ENCODE measurements around the gene ITGA2. TPM values are rescaled to one million over a fixed set of nuclear protein-coding genes. Genes with fewer than 3 reads are reported as not detected.
A peak's percentile ranks its signal among the peaks of the same experiment; 100 is the strongest.

The ITGA2 gene
- total RNA-seq, 4 donors from 2014 or later: 1.5 to 10.1 (median 8.7) TPM

GRCh38 chr5:53035868-53036381, 46.8 kb downstream of the ITGA2 start:
- WGBS, 2 donors (ENCODE audit: low coverage in 1 of 2): 42 to 62% methylated on average over 2 of the region's 2 CpGs
- TF ChIP-seq EP300 (IDR thresholded peaks at IDR 0.05; ENCODE audit: low read depth): no peak
- TF ChIP-seq CTCF (IDR thresholded peaks at IDR 0.05): peak in 1 of 5 experiments; percentile 23
- H3K9me3 ChIP-seq: no peaks in the 10 kb centered on the region
- H3K4me3 ChIP-seq: no peak overlapping the region
- in situ Hi-C loops (cut with MboI; ENCODE audit: low pct_ligation_motif_present in 1 of 4, low pct_unique_long_range_greater_than_20kb in 1 of 4, low sequenced_read_pairs in 3 of 4): no loop called here
- peaks cover 9 to 35% (median 16%) of the 10 kb centered on the region in 4 donors for H3K4me1 ChIP-seq
- no peak for DNase-seq
- H3K27ac ChIP-seq: no peak overlapping the region
- intact Hi-C loops (cut with DNase I; ENCODE audit: low total_unique reads): no loop called here
- H3K27me3 ChIP-seq: no peaks in the 10 kb centered on the region
- no peaks in the 10 kb centered on the region for H3K36me3 ChIP-seq

DNA sequence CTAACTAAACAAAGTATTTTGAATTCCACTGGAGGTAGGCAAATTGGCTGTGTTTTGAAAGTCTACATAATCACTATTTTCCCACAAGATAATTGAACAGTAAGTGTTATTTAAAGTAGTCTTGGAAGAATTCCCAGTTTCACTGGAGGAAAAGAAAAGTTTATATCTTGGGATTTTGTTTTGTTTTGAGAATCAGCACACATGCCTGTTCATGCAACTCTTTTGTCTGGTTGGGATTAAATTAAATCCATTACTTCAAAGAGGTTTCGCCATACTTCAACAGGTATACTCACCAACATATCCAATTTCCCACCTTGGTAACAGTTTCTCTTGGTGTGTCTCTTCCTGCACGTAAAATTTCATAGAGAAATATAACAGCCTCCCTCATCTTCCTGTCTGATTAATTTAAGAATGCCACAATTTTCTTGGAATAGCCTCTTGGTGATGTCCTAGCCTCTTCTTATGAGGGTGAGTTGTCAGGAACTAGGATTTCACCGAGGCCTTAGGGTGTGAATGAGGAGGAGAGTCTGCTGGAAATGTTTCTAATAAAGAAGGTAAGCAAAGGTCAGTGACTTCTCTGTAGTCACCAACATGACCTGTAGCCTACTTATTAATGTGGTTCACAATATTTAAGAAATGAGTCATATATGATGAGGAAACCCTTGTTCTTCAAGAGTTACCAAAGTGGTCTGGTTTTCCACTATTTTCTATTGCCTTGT, 48.1 kb downstream of the ITGA2 start:
- TF ChIP-seq POLR2AphosphoS5 (IDR thresholded peaks at IDR 0.05) (no peak), POLR2A (IDR thresholded peaks at IDR 0.05) (no peak), CTCF (IDR thresholded peaks at IDR 0.05) (no peak), EP300 (IDR thresholded peaks at IDR 0.05; ENCODE audit: low read depth) (no peak)
- no peak for DNase-seq
- H3K4me3 ChIP-seq: no peak overlapping the region
- no peak overlapping the region for H3K27ac ChIP-seq
- intact Hi-C loops (cut with DNase I; ENCODE audit: low total_unique reads) (no loop called here), in situ Hi-C loops (cut with MboI; ENCODE audit: low pct_ligation_motif_present in 1 of 4, low pct_unique_long_range_greater_than_20kb in 1 of 4, low sequenced_read_pairs in 3 of 4) (no loop called here)
- no peaks in the 10 kb centered on the region for H3K36me3 ChIP-seq
- 63 to 71% methylated on average over 3 of the region's 3 CpGs for WGBS, 2 donors (ENCODE audit: low coverage in 1 of 2)
- H3K27me3 ChIP-seq: no peaks in the 10 kb centered on the region
- no peaks in the 10 kb centered on the region for H3K9me3 ChIP-seq
- H3K4me1 ChIP-seq: peaks cover 2 to 21% (median 4%) of the 10 kb centered on the region in 4 donors

- Histone ChIP-seq H3K27ac (no peak overlapping the region), H3K4me1 (peaks cover 0 to 19% (median 4%) of the 10 kb centered on the region in 4 donors), H3K27me3 (no peaks in the 10 kb centered on the region), H3K9me3 (no peaks in the 10 kb centered on the region), H3K36me3 (no peaks in the 10 kb centered on the region), H3K4me3 (no peak overlapping the region)
- no peak for DNase-seq
- in situ Hi-C loops (cut with MboI; ENCODE audit: low pct_ligation_motif_present in 1 of 4, low pct_unique_long_range_greater_than_20kb in 1 of 4, low sequenced_read_pairs in 3 of 4) (no loop called here), intact Hi-C loops (cut with DNase I; ENCODE audit: low total_unique reads) (no loop called here)
- no peak for TF ChIP-seq POLR2AphosphoS5 (IDR thresholded peaks at IDR 0.05)
- no peak for TF ChIP-seq CTCF (IDR thresholded peaks at IDR 0.05)
- no peak for TF ChIP-seq EP300 (IDR thresholded peaks at IDR 0.05; ENCODE audit: low read depth)
- no peak for TF ChIP-seq POLR2A (IDR thresholded peaks at IDR 0.05)
- 56 to 100% methylated on average over 1 to 5 of the region's 5 CpGs for WGBS, 2 donors (ENCODE audit: low coverage in 1 of 2)
Measured at GRCh38 chr5:53038196-53038847, 49.2 kb downstream of the ITGA2 start.

- H3K4me1 ChIP-seq: peaks cover 0 to 12% (median 4%) of the 10 kb centered on the region in 4 donors
- intact Hi-C loops (cut with DNase I; ENCODE audit: low total_unique reads) (no loop called here), in situ Hi-C loops (cut with MboI; ENCODE audit: low pct_ligation_motif_present in 1 of 4, low pct_unique_long_range_greater_than_20kb in 1 of 4, low sequenced_read_pairs in 3 of 4) (no loop called here)
- no peak for TF ChIP-seq EP300 (IDR thresholded peaks at IDR 0.05; ENCODE audit: low read depth)
- TF ChIP-seq CTCF (IDR thresholded peaks at IDR 0.05): no peak
- TF ChIP-seq POLR2AphosphoS5 (IDR thresholded peaks at IDR 0.05): no peak
- no peak for TF ChIP-seq POLR2A (IDR thresholded peaks at IDR 0.05)
- no peaks in the 10 kb centered on the region for H3K9me3 ChIP-seq
- no peak for DNase-seq
- no peak overlapping the region for H3K27ac ChIP-seq
- 65 to 79% methylated on average over 3 of the region's 3 CpGs for WGBS, 2 donors (ENCODE audit: low coverage in 1 of 2)
- no peak overlapping the region for H3K4me3 ChIP-seq
- no peaks in the 10 kb centered on the region for H3K27me3 ChIP-seq
- no peaks in the 10 kb centered on the region for H3K36me3 ChIP-seq
Measured at GRCh38 chr5:53039855-53040254, 50.7 kb downstream of the ITGA2 start.
